Central memory CD4-positive, alpha-beta T cell (primary cell): ENCODE data around the gene PRPF6.

ENCODE experiments used
- DNase-seq: peaks from one replicate; pipeline ENCODE4 v3.0.0; 2022

PRPF6 gene

GRCh38 chr20:64079273-64080012, 98.5 kb downstream of the PRPF6 start, which contains the start of gene RGS19:
Gene RGS19 (minus strand): TSS chr20:64079518. CDS start chr20:64076886, 2,632 bp downstream.
- DNase-seq: peak; percentile 68

- peak; percentile 64 for DNase-seq
Observed at GRCh38 chr20:64080013-64080812, 99.3 kb downstream of the PRPF6 start, which contains the start of gene OPRL1. Gene OPRL1 (plus strand): TSS chr20:64080082. CDS start chr20:64092721, 12,639 bp downstream.

DNA sequence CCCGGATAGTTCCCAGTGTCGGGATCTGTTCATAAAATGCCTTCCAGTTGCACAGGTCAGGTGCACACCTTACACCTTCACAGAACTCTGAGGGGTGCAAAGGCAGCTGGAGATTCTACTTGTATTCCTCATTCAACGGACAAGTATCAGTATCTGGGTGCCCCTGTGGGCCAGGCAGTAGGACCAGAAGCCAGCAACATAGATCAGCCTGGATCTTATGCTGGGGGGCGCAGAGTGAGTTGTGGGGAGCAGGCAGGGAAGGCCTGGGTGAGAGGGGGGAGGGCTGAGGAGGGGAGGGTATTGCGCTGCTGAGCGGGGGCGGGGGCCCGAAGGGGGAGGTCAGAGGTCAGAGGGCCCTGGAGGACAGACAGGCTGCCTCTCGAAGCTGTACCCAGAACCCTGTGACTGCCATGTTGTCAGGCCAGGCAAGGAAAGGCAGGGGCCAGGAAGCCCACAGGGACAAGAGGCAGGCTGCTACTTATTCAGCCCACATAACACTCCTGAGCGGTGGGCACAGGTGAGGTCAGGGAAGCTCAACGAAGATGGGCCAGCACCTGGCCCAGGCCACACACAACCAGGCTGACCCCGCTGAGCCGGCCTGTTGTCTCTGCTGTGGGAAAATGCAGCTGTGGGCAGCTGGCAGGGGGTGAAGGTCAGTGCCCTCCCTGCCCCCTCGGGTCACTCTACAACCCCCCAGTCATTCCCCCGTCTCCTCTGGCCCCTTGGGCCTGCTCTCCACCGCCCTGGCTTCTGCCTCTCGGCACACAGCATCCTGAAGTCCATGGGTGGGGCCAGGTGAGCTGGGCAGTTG, 100.1 kb downstream of the PRPF6 start:
- no peak for DNase-seq

DNA sequence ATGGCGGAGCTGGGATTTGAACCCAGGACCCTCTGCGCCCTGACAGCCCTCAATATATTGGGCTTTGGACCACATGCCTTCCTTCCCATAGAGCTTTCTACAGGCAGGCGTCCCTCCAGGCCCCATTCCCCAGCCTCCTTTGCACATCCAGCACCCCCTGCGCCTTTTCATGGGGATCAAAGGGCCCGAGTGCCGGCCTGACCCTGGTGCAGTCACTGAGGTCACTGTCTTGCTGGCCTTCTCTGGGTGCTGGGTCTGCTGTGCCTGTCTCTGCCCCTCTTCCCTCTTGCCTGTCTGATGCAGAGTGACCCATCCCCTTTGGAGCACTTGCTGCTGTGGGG, 100.7 kb downstream of the PRPF6 start:
- no peak for DNase-seq

DNA sequence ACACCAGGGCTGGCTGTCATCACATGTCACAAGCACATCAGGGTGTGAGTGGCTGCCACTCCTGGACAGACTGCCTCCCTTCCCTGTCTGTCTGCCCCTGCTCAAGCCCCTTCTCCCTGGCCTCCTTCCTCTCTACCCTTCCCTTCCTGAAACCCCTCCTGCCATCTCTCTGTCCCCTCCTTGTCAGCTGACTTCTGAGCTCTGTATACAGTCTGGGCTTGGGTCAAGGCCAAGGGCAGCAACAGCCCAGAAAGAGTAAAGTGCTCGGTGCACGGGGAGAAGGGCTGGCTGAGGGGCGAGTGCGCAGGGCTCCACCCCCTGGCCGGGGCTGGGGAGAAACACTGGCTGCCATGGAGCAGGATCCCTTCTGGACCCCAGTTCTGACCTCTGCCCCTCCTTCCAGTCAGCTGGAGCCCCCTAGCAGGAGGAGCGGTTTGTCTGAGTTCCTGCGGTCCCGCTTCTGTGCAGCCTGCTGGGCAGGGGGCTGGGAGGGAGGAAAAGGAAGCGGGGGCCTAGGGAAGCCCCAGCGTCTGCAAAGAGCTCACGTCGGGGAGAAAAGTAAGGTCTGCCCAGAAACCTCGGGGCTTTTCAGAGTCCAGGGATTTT, 101.3 kb downstream of the PRPF6 start:
- DNase-seq: no peak
